Erythroblast (primary cell): ENCODE results near the gene KRT79.

Source experiments
- GATA1 ChIP-seq: IDR thresholded peaks from 2 replicates; pipeline ENCODE4 v1.6.1; 2011; ENCODE audit warnings: low read depth, mild to moderate bottlenecking, control low read depth, low read length, moderate library complexity
- POLR2A ChIP-seq: IDR thresholded peaks from 2 replicates; pipeline ENCODE4 v1.6.1; 2011; ENCODE audit warnings: mild to moderate bottlenecking, low read length

GRCh38 chr12:52810554-52810953 is 23.6 kb downstream of the KRT79 start:
- no peak for TF ChIP-seq POLR2A
- TF ChIP-seq GATA1, result no peak
